Endothelial cell (in vitro differentiated cells): ENCODE measurements around the gene PRDM2. TPM values are rescaled to one million over a fixed set of nuclear protein-coding genes. Genes with fewer than 3 reads are reported as not detected.

Source experiments
- DNase-seq: peaks from one replicate; pipeline ENCODE4 v3.0.0; 2021; ENCODE audit warnings: low spot score
- H3K27ac Mint-ChIP-seq: one replicate; pipeline ENCODE4 v1.8.0; 2021; ENCODE audit warnings: mixed read lengths, inconsistent platforms; ENCODE audit not compliant: unreplicated experiment
- H3K27me3 Mint-ChIP-seq: one replicate; pipeline ENCODE4 v1.8.0; 2021; ENCODE audit warnings: mild to moderate bottlenecking, moderate library complexity, mixed read lengths, inconsistent platforms; ENCODE audit not compliant: unreplicated experiment
- H3K36me3 Mint-ChIP-seq: one replicate; pipeline ENCODE4 v1.8.0; 2021; ENCODE audit warnings: mild to moderate bottlenecking, low read depth, mixed read lengths, inconsistent platforms; ENCODE audit not compliant: unreplicated experiment
- H3K4me1 Mint-ChIP-seq: one replicate; pipeline ENCODE4 v1.8.0; 2021; ENCODE audit warnings: mild to moderate bottlenecking, mixed read lengths, inconsistent platforms; ENCODE audit not compliant: unreplicated experiment
- H3K4me3 Mint-ChIP-seq: one replicate; pipeline ENCODE4 v1.8.0; 2021; ENCODE audit warnings: mild to moderate bottlenecking, mixed read lengths, inconsistent platforms; ENCODE audit not compliant: unreplicated experiment
- H3K9me3 Mint-ChIP-seq: one replicate; pipeline ENCODE4 v1.8.0; 2021; ENCODE audit warnings: mixed read lengths, inconsistent platforms; ENCODE audit not compliant: unreplicated experiment
- CTCF ChIP-seq: fragments of 200-600 bp; sonication (generic); IDR thresholded peaks from one replicate; pipeline ENCODE4 v1.5.0; 2021; ENCODE audit warnings: antibody characterized with exemption; ENCODE audit not compliant: unreplicated experiment
- total RNA-seq: library from RNA; stranded (reverse); fragmentation: NEBNext Ultra II Directional; extraction: Animal tissue kit (Norgen Biotek cat#: 25700); gene quantifications from one replicate; pipeline ENCODE4 v1.2.1, GENCODE V29; 2021; ENCODE audit not compliant: unreplicated experiment

The PRDM2 gene
- total RNA-seq, 1 donor from 2014 or later = 49.7 TPM

- TF ChIP-seq CTCF = no peak
- H3K27me3 Mint-ChIP-seq = peaks cover 2% of the 10 kb centered on the region
- no peak overlapping the region for H3K27ac Mint-ChIP-seq
- H3K4me3 Mint-ChIP-seq = no peak overlapping the region
- H3K4me1 Mint-ChIP-seq = peaks cover 5% of the 10 kb centered on the region
- no peak for DNase-seq
- peaks cover 5% of the 10 kb centered on the region for H3K36me3 Mint-ChIP-seq
- H3K9me3 Mint-ChIP-seq = no peaks in the 10 kb centered on the region
Observed at GRCh38 chr1:13799502-13800283, 99.7 kb downstream of the PRDM2 start.

GRCh38 chr1:13801232-13801631, 101.2 kb downstream of the PRDM2 start:
- no peak overlapping the region for H3K4me3 Mint-ChIP-seq
- H3K27ac Mint-ChIP-seq = no peak overlapping the region
- H3K36me3 Mint-ChIP-seq = peaks cover 3% of the 10 kb centered on the region
- no peaks in the 10 kb centered on the region for H3K9me3 Mint-ChIP-seq
- no peak for TF ChIP-seq CTCF
- DNase-seq = no peak
- H3K4me1 Mint-ChIP-seq = peaks cover 5% of the 10 kb centered on the region
- H3K27me3 Mint-ChIP-seq = peaks cover 2% of the 10 kb centered on the region

- Mint-ChIP-seq H3K36me3 (peaks cover 3% of the 10 kb centered on the region), H3K27ac (no peak overlapping the region), H3K9me3 (no peaks in the 10 kb centered on the region), H3K27me3 (peaks cover 4% of the 10 kb centered on the region), H3K4me1 (peaks cover 7% of the 10 kb centered on the region), H3K4me3 (no peak overlapping the region)
- TF ChIP-seq CTCF = no peak
- no peak for DNase-seq
Observed at GRCh38 chr1:13801655-13802486, 101.9 kb downstream of the PRDM2 start.

- Mint-ChIP-seq H3K4me3 (peak overlapping the region; percentile 21), H3K36me3 (peaks cover 1% of the 10 kb centered on the region), H3K4me1 (peaks cover 3% of the 10 kb centered on the region), H3K9me3 (no peaks in the 10 kb centered on the region), H3K27ac (no peak overlapping the region), H3K27me3 (peaks cover 5% of the 10 kb centered on the region)
- no peak for TF ChIP-seq CTCF
- no peak for DNase-seq
Observed at GRCh38 chr1:13802782-13803545, 103.0 kb downstream of the PRDM2 start.
